Activated naive CD4-positive, alpha-beta T cell treated with anti-CD3 and anti-CD28 coated beads, Interleukin-2, amount 10 ng/mL, durations not matched to agents 7 days and 5 days (primary cell): ENCODE data around the gene SMARCC1.

Experiments
- CTCF ChIA-PET: fragments of 350-600 bp; sonication (Branson Sonifier 250); formaldehyde crosslinking; loops from one replicate; lab custom pipeline; 2021; ENCODE audit warnings: antibody characterized with exemption; lab: Charles Lee
- DNase-seq: peaks from one replicate; pipeline ENCODE4 v3.0.0-alpha.2; 2020
- H3K27ac Mint-ChIP-seq: one replicate; pipeline ENCODE4 v1.8.0; 2021; ENCODE audit warnings: mild to moderate bottlenecking, moderate library complexity, mixed read lengths
- H3K27me3 Mint-ChIP-seq: one replicate; pipeline ENCODE4 v1.8.0; 2021; ENCODE audit warnings: mild to moderate bottlenecking, mixed read lengths
- H3K36me3 Mint-ChIP-seq: one replicate; pipeline ENCODE4 v1.8.0; 2021; ENCODE audit warnings: mixed read lengths
- H3K4me1 Mint-ChIP-seq: one replicate; pipeline ENCODE4 v1.8.0; 2021; ENCODE audit warnings: mixed read lengths
- H3K4me3 Mint-ChIP-seq: one replicate; pipeline ENCODE4 v1.8.0; 2021; ENCODE audit warnings: mild to moderate bottlenecking, moderate library complexity, mixed read lengths
- H3K9me3 Mint-ChIP-seq: one replicate; pipeline ENCODE4 v1.8.0; 2021; ENCODE audit warnings: mixed read lengths

The SMARCC1 gene

GRCh38 chr3:47573190-47574172 is 208.2 kb downstream of the SMARCC1 start:
- no peak for DNase-seq
- H3K27me3 Mint-ChIP-seq = peaks cover 81% of the 10 kb centered on the region
- no peaks in the 10 kb centered on the region for H3K36me3 Mint-ChIP-seq
- no peaks in the 10 kb centered on the region for H3K9me3 Mint-ChIP-seq
- no peaks in the 10 kb centered on the region for H3K4me1 Mint-ChIP-seq
- no peak overlapping the region for H3K27ac Mint-ChIP-seq
- CTCF ChIA-PET = no interaction called here
- H3K4me3 Mint-ChIP-seq = no peak overlapping the region

GRCh38 chr3:47571391-47572175 is 210.1 kb downstream of the SMARCC1 start:
- H3K4me1 Mint-ChIP-seq = no peaks in the 10 kb centered on the region
- no peaks in the 10 kb centered on the region for H3K36me3 Mint-ChIP-seq
- H3K9me3 Mint-ChIP-seq = no peaks in the 10 kb centered on the region
- no peak for DNase-seq
- H3K27me3 Mint-ChIP-seq = peaks cover 70% of the 10 kb centered on the region
- H3K27ac Mint-ChIP-seq = no peak overlapping the region
- no peak overlapping the region for H3K4me3 Mint-ChIP-seq
- CTCF ChIA-PET = no interaction called here

- CTCF ChIA-PET = no interaction called here
- no peaks in the 10 kb centered on the region for H3K9me3 Mint-ChIP-seq
- H3K27ac Mint-ChIP-seq = no peak overlapping the region
- no peaks in the 10 kb centered on the region for H3K4me1 Mint-ChIP-seq
- H3K27me3 Mint-ChIP-seq = peaks cover 53% of the 10 kb centered on the region
- H3K4me3 Mint-ChIP-seq = no peak overlapping the region
- H3K36me3 Mint-ChIP-seq = no peaks in the 10 kb centered on the region
- no peak for DNase-seq
These were observed 212.8 kb downstream of the SMARCC1 start for GRCh38 chr3:47568901-47569300.

GRCh38 chr3:47567149-47567548 is 214.5 kb downstream of the SMARCC1 start:
- no peak overlapping the region for H3K4me3 Mint-ChIP-seq
- H3K4me1 Mint-ChIP-seq = no peaks in the 10 kb centered on the region
- no peak overlapping the region for H3K27ac Mint-ChIP-seq
- no peaks in the 10 kb centered on the region for H3K9me3 Mint-ChIP-seq
- no peaks in the 10 kb centered on the region for H3K36me3 Mint-ChIP-seq
- CTCF ChIA-PET = no interaction called here
- peaks cover 35% of the 10 kb centered on the region for H3K27me3 Mint-ChIP-seq
- no peak for DNase-seq

- Mint-ChIP-seq H3K27me3 (peaks cover 30% of the 10 kb centered on the region), H3K4me1 (no peaks in the 10 kb centered on the region), H3K36me3 (no peaks in the 10 kb centered on the region), H3K4me3 (no peak overlapping the region), H3K27ac (no peak overlapping the region), H3K9me3 (no peaks in the 10 kb centered on the region)
- CTCF ChIA-PET = no interaction called here
- no peak for DNase-seq
These were observed 215.0 kb downstream of the SMARCC1 start for GRCh38 chr3:47566667-47567066.

- Mint-ChIP-seq H3K4me3 (no peak overlapping the region), H3K9me3 (no peaks in the 10 kb centered on the region), H3K27me3 (peaks cover 23% of the 10 kb centered on the region), H3K4me1 (no peaks in the 10 kb centered on the region), H3K36me3 (no peaks in the 10 kb centered on the region), H3K27ac (no peak overlapping the region)
- DNase-seq = no peak
- CTCF ChIA-PET = no interaction called here
These were observed 215.8 kb downstream of the SMARCC1 start for GRCh38 chr3:47565734-47566550.

- H3K4me3 Mint-ChIP-seq = no peak overlapping the region
- CTCF ChIA-PET = no interaction called here
- no peak for DNase-seq
- H3K9me3 Mint-ChIP-seq = no peaks in the 10 kb centered on the region
- peaks cover 26% of the 10 kb centered on the region for H3K27me3 Mint-ChIP-seq
- no peak overlapping the region for H3K27ac Mint-ChIP-seq
- H3K36me3 Mint-ChIP-seq = no peaks in the 10 kb centered on the region
- no peaks in the 10 kb centered on the region for H3K4me1 Mint-ChIP-seq
These were observed 225.3 kb downstream of the SMARCC1 start for GRCh38 chr3:47556351-47556750.

- CTCF ChIA-PET = no interaction called here
- H3K9me3 Mint-ChIP-seq = no peaks in the 10 kb centered on the region
- peaks cover 44% of the 10 kb centered on the region for H3K27me3 Mint-ChIP-seq
These were observed 227.4 kb downstream of the SMARCC1 start for GRCh38 chr3:47554335-47554734.

GRCh38 chr3:47553407-47553806 is 228.3 kb downstream of the SMARCC1 start:
- CTCF ChIA-PET = interaction anchor here (0.6 kb wide), 1 partner anchor 129 kb away, joined by 3 read pairs; no protein-coding TSS in a partner anchor
- Mint-ChIP-seq H3K27me3 (peaks cover 47% of the 10 kb centered on the region), H3K9me3 (no peaks in the 10 kb centered on the region), H3K36me3 (no peaks in the 10 kb centered on the region), H3K4me3 (no peak overlapping the region), H3K4me1 (no peaks in the 10 kb centered on the region), H3K27ac (no peak overlapping the region)
- DNase-seq = no peak

More at GRCh38 chr3:47554335-47554734, 227.4 kb downstream of the SMARCC1 start:
- H3K4me1 Mint-ChIP-seq = no peaks in the 10 kb centered on the region
- DNase-seq = no peak
- no peaks in the 10 kb centered on the region for H3K36me3 Mint-ChIP-seq
- H3K4me3 Mint-ChIP-seq = no peak overlapping the region
- no peak overlapping the region for H3K27ac Mint-ChIP-seq

- Mint-ChIP-seq H3K27ac (no peak overlapping the region), H3K27me3 (peaks cover 38% of the 10 kb centered on the region), H3K9me3 (no peaks in the 10 kb centered on the region), H3K4me3 (no peak overlapping the region), H3K4me1 (no peaks in the 10 kb centered on the region), H3K36me3 (no peaks in the 10 kb centered on the region)
- CTCF ChIA-PET = interaction anchor here (1.1 kb wide), 1 partner anchor 19 kb away, joined by 3 read pairs; no protein-coding TSS in a partner anchor
- no peak for DNase-seq
These were observed 239.1 kb downstream of the SMARCC1 start for GRCh38 chr3:47542471-47543173.

GRCh38 chr3:47541583-47542108 is 240.0 kb downstream of the SMARCC1 start:
- Mint-ChIP-seq H3K27me3 (peaks cover 32% of the 10 kb centered on the region), H3K27ac (no peak overlapping the region), H3K36me3 (no peaks in the 10 kb centered on the region), H3K9me3 (no peaks in the 10 kb centered on the region), H3K4me1 (no peaks in the 10 kb centered on the region), H3K4me3 (no peak overlapping the region)
- no peak for DNase-seq
- CTCF ChIA-PET = interaction anchor here (1.1 kb wide), 1 partner anchor 18 kb away, joined by 3 read pairs; no protein-coding TSS in a partner anchor

- Mint-ChIP-seq H3K4me1 (no peaks in the 10 kb centered on the region), H3K9me3 (no peaks in the 10 kb centered on the region), H3K27me3 (peaks cover 22% of the 10 kb centered on the region), H3K36me3 (no peaks in the 10 kb centered on the region), H3K27ac (no peak overlapping the region), H3K4me3 (no peak overlapping the region)
- CTCF ChIA-PET = no interaction called here
- no peak for DNase-seq
These were observed 241.4 kb downstream of the SMARCC1 start for GRCh38 chr3:47540281-47540680.

GRCh38 chr3:47536967-47537366 is 244.7 kb downstream of the SMARCC1 start:
- no peak for DNase-seq
- Mint-ChIP-seq H3K27me3 (peaks cover 30% of the 10 kb centered on the region), H3K9me3 (no peaks in the 10 kb centered on the region), H3K27ac (no peak overlapping the region), H3K36me3 (no peaks in the 10 kb centered on the region), H3K4me3 (no peak overlapping the region), H3K4me1 (no peaks in the 10 kb centered on the region)
- CTCF ChIA-PET = no interaction called here
